Measurements from ENCODE around the gene CCDC171. TPM values are rescaled to one million over a fixed set of nuclear protein-coding genes. Genes with fewer than 3 reads are reported as not detected.
"Not testable (repeated sequence)": the region's sequence is repeated elsewhere in the genome, so short reads cannot be mapped to it uniquely, and the experiment has no call there.

Gene CCDC171
- total RNA-seq: 0.98 and 1.5 TPM in 2 replicates

DNA sequence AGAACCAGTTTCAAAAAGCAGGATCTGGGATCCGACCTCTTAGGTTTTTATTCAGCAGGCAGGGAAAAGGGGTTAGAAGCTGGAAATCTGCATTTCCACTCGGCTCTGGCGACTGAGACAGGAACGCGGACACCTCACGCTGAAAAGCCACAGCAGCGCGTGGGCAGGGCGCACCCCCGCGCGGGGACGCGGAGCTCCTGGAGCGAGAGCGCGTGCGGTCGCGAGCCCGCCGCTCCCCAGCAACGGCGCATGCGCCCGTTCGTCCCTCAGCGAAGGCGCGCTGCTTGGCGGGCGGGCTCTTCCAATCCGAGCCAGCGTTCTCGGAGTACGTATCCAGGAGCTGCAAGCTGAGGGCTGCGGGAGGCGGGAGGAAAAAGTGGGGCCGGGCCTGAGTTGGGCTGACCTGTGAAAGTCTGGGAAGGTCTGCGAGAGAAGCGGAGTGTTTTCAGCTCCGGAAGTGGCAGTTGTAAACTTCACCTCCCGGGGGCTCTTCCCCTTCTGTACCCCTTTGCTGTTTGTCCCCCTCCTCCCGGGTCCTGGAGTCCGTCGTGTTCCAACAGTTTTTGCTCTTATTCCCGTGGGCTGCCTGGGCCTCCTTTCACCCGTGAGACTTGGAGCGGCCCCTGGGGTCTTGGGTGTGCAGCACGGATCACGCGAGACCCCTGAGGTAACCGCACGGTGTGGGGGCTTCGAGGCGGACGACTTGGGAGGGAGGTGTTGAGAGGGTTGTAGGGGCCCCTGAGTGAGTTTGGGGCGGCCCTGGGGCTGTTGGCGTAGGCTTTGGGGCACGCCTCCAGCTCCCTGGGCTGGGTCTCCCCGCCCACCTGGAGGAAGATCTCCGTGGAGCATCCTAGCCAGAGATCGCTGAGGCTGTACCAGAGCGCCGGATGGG, at the start of gene CCDC171:
Gene CCDC171 (plus strand): TSS at position 408 of the 892 bp plus-strand sequence. CDS start 11,046 bp downstream, outside the sequence.
- intact Hi-C loops (cut with micrococcal nuclease): loop anchor here (1.0 to 2.0 kb wide), 4 partner anchors 42 to 254 kb away; partner anchors contain the start of gene SNAPC3

GRCh38 chr9:15505921-15506320, 46.9 kb upstream of the CCDC171 start:
- intact Hi-C loops (cut with micrococcal nuclease): loop anchor here (5.0 kb wide), 1 partner anchor 39 kb away; no protein-coding TSS in a partner anchor

- intact Hi-C loops (cut with micrococcal nuclease): loop anchor here (1.0 to 10.0 kb wide), 8 partner anchors 9 to 1188 kb away; no protein-coding TSS in a partner anchor
These were observed 42.7 kb upstream of the CCDC171 start for GRCh38 chr9:15509931-15510788.

DNA sequence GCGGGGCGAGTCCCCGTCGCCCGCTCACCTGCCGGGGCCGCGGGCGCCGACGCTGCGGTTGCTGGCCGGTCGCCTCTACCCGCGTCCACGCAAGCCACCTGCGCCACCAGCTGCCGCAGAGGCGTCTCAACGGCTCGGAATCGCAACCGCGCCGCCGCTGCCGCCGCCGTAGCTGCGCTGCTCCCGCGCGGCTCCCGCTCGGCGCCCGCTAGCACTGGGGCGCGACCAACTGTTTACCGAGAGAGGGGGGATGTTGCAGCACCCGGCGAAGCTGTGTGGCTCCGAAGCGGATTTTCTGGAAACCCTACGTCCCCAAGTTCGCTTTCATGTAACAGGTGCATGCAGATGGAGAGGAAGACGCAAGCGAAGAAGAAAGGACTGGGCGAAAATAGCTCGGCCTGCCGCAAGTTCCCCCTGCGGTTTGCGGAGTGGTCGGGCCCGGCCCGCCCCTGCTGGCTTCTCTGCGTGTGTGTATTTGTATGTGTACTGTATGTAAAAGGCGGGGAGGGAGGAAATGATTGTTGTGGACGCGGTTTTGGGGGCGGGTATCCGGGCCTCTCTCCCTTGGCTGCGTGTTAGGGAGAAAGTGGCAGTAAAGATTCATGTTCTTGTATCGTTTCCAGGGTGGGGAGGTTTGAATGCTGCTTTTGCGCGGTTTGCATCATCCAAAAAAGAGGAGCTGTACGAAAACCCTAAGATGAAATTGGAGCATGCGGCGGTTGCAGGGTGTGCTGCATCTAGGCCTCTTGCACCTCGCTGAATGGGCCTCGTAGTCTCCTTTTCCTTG, 41.9 kb upstream of the CCDC171 start, which contains the start of gene PSIP1:
Gene PSIP1 (minus strand): TSS at position 182 of the 787 bp plus-strand sequence. CDS start 782 bp downstream, outside the sequence.
- intact Hi-C loops (cut with micrococcal nuclease): loop anchor here (1.0 to 10.0 kb wide), 9 partner anchors 10 to 1189 kb away; partner anchors contain the start of gene SNAPC3

DNA sequence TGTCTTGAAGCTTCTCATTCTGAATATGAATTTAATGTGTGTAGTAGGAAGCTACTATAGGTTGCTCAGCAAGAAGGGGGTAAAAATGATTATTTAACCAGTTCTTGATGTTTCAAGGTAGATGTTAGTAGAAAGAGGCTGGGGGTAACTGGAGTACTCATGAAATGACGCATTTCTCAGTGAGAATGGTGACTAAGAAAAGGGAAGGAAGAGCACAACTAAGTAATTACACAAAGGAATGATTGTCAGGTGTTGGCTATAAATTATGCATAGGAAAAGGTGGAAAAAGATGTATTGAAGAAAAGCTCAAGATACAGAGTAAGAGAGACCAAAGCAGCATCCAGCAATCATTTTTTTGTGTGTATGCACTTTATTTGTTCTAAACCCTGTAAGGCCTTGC, 40.6 kb upstream of the CCDC171 start:
- intact Hi-C loops (cut with micrococcal nuclease): loop anchor here (5.0 to 10.0 kb wide), 4 partner anchors 35 to 1190 kb away; no protein-coding TSS in a partner anchor

GRCh38 chr9:15512889-15513288, 40.0 kb upstream of the CCDC171 start:
- intact Hi-C loops (cut with micrococcal nuclease): loop anchor here (5.0 to 10.0 kb wide), 4 partner anchors 36 to 1191 kb away; no protein-coding TSS in a partner anchor

DNA sequence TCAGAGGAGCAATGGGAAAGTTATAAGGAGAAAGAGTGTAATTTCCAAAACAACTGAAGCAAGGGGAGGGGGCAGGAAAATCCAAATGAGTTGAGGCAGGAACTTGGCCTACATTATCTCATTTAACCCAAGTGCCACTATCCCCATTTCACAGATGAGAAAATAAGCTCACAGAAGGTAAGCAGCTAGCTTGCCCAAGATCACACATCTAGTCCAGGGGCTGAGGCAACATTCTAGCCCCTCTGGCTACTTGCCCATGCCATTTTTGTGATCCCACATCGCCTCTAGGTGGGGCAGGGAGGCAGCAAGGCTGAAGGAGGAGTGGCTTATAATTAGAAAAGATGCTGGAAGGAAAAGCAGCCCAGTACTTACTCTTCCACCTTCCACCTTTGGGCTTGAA, 39.5 kb upstream of the CCDC171 start:
- intact Hi-C loops (cut with micrococcal nuclease): loop anchor here (5.0 to 10.0 kb wide), 4 partner anchors 36 to 1191 kb away; no protein-coding TSS in a partner anchor

DNA sequence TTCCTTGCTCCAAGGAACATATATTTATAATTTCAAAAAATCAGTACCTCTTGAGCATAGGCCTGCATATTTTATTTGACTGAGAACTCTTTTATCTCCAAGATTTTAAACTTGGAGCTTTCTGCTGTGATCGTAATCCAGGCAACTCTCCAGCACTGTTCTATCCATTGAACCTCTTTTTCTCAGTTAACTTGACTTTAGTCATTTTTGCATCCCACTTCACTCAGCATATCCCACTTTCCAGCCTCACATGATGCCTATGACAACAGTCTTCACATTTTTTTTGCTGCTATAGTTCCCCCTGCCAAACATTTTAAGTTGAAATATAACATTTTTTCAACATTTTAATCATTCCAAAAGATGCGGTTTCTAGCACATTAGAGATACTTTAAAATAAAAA, 33.0 kb upstream of the CCDC171 start:
- intact Hi-C loops (cut with micrococcal nuclease): loop anchor here (10.0 kb wide), 1 partner anchor 525 kb away; no protein-coding TSS in a partner anchor

DNA sequence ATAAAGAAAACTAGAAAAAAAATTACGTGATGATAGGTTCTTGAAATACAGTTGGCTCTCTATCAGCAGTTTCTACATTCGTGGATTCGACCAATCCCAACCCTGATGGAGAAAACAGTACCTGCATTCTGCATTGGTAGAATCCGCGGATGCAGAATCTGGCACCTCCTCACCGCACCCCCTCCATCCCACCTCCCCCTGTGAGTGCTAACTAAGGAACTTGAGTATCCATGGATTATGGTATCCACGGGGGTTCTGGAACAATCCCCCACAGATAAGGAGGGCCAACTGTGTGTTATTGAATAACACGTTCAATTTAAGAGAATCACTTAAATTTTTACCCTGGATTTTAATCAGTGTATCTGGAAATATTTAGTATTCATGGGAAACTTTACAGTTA, 31.6 kb upstream of the CCDC171 start:
- intact Hi-C loops (cut with micrococcal nuclease): no loop called here

DNA sequence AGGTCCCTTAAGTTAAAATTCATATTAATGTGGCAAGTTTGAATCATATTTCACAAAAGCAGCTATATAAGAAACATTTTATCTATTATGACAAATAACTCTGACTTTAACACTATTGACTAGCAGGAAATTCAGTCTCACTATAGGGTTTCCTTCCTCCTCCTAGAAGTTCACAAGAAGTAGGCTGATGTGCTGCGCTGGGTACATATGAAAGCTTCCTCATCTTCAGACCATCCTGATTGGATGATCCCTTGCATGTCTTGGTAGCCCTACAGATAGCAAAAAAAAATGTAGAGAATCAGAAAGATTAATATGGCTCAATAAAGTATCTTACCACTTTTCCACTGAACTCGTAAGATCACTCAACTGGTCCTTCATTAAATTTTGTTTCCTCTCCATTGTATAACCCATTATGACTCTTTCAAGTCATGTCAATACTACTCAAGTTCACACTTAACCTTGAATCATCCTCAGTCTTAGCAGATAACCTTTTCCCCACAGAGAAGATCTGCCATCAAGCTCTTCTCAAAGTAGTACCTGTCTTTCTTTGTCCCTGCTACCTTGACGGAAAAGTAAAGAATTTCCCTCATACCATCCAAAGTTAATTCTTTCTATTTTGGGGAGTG, 30.6 kb upstream of the CCDC171 start:
- intact Hi-C loops (cut with micrococcal nuclease): no loop called here

DNA sequence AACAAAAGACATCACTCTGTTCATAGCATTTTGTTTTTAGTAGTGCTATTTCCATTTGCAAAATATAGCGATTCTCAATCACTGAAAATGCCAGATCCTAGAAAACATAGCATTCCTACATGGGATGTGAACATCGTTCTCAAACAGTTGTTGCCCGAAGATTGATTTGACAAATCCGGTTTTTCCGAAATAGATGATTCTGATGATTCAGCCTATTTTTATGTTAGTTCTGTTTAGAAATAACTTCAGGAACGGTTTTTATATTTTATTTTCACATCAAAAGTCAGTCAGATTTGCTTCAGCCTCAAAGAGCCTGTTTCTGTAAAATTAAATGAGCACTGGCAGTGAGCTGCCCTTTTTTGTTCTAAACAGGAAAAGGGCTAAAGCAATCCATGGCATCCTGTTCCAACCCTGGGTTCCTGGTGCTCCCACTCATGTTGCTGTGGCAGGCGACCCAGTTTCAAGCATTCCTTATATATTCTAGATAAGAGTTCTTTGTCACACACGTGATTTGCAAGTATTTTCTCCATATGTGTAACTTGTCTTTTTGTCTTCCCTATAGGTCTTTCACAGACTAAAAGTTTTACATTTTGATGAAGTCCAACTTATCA, 27.9 kb upstream of the CCDC171 start:
- intact Hi-C loops (cut with micrococcal nuclease): no loop called here

DNA sequence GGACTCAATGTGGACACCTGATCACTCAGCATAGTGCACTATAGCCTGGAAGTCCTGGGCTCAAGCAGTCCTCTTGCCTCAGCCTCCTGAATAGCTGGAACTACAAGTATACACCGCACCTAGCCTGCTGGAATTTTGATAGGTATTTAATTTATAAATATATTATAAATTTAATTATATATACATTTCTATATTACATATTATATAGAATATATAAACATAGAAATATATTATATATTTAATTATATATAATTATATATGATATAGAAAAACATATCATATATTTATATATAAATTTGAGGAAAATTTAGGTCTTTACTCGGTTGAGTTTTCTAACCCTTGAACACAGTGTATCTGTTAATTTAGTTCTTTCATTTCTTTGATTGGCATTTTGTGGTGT, 26.9 kb upstream of the CCDC171 start:
- intact Hi-C loops (cut with micrococcal nuclease): no loop called here

- intact Hi-C loops (cut with micrococcal nuclease): not testable (repeated sequence)
These were observed 25.8 kb upstream of the CCDC171 start for GRCh38 chr9:15527035-15527434.

DNA sequence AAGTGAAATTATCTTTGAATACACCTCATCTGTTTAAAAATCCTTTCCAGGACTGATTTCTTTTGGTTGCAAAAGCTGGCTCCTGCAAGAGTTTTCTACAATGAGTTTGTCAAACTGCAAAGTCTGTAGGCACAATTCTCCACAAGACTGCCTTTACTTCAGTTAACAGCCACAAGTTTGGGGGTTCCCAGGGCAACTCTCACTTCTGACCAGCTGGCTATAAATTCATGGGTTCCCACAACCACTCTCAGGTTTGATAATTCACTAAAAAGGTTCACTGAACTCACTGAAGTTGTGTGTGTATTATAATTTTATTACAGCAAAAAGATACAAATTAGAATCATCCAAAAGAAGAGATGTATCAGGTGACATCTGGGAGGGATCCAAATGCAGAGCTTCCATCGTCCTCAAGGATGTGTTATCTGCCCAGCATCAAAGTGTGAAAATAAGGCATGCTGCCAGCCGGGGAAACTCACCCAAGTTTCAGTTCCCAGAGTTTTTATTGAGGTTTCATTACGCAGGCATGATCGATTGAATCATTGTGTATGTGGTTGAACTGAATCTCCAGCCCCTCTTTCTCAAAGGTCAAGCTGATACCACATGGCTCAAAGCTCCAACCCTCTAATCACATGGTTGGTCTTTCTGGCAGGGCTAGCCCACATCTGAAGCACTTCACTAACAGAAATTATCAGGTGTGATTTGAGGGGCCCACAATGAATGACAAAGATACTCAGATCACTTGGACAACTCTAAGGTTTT, 23.1 kb upstream of the CCDC171 start:
- intact Hi-C loops (cut with micrococcal nuclease): loop anchor here (10.0 kb wide), 1 partner anchor 175 kb away; no protein-coding TSS in a partner anchor

DNA sequence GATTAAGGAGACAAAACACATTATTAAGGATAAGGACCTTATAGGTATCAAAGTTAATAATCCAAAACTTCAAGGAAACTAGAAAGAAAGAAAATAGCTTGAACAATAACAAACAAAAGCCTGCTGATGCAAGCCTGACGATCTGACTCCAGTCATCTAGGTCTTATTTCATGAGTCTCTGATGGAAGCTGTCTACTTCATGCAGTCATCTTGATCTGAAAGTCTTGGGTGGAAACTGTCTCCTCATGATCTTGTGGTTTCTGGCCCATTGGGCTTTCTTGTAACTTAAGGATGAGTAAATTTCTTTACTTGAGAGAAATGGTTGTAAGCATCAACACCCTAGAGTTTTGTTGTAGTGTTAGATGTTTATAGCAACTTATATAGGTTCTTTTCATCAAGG, 21.5 kb upstream of the CCDC171 start:
- intact Hi-C loops (cut with micrococcal nuclease): loop anchor here (10.0 kb wide), 1 partner anchor 177 kb away; no protein-coding TSS in a partner anchor

- intact Hi-C loops (cut with micrococcal nuclease): no loop called here
These were observed 11.0 kb upstream of the CCDC171 start for GRCh38 chr9:15541872-15542271.

GRCh38 chr9:15542624-15543023, 10.2 kb upstream of the CCDC171 start:
- intact Hi-C loops (cut with micrococcal nuclease): no loop called here

- intact Hi-C loops (cut with micrococcal nuclease): no loop called here
These were observed 9.6 kb upstream of the CCDC171 start for GRCh38 chr9:15543047-15543813.
